Loucy (cell line): ENCODE measurements around the gene TCEAL8.

Experiments used
- H2AFZ ChIP-seq: fragments of 200-600 bp; sonication (generic); 2 replicates; pipeline ENCODE4 v1.6.0; 2016; ENCODE audit warnings: antibody characterized with exemption, mild to moderate bottlenecking, low read length, moderate library complexity
- H3F3A ChIP-seq: fragments of 200-600 bp; 2 replicates; pipeline ENCODE4 v1.6.0; 2016; ENCODE audit warnings: antibody characterized with exemption, low read depth, mild to moderate bottlenecking
- H3K27me3 ChIP-seq: fragments of 200-600 bp; sonication (generic); 2 replicates; pipeline ENCODE4 v1.6.1; 2014; ENCODE audit warnings: low read length, mild to moderate bottlenecking; ENCODE audit not compliant: insufficient read depth, poor library complexity, severe bottlenecking
- H3K36me3 ChIP-seq: fragments of 200-600 bp; sonication (generic); 2 replicates; pipeline ENCODE4 v1.6.1; 2016; ENCODE audit warnings: low read length; ENCODE audit not compliant: insufficient read depth
- H3K4me1 ChIP-seq: fragments of 200-600 bp; sonication (generic); 2 replicates; pipeline ENCODE4 v1.5.1; 2014; ENCODE audit warnings: low read length, mild to moderate bottlenecking; ENCODE audit not compliant: insufficient read depth, poor library complexity, severe bottlenecking
- H3K4me2 ChIP-seq: fragments of 200-600 bp; sonication (generic); 2 replicates; pipeline ENCODE4 v1.6.0; 2014; ENCODE audit warnings: antibody characterized with exemption, low read length, low read depth, mild to moderate bottlenecking; ENCODE audit not compliant: poor library complexity, severe bottlenecking
- H3K4me3 ChIP-seq: fragments of 200-600 bp; sonication (generic); 2 replicates; pipeline ENCODE4 v1.5.1; 2014; ENCODE audit warnings: low read length, mild to moderate bottlenecking, mixed read lengths; ENCODE audit not compliant: poor library complexity, severe bottlenecking
- H3K79me2 ChIP-seq: fragments of 200-600 bp; sonication (generic); 2 replicates; pipeline ENCODE4 v1.6.1; 2014; ENCODE audit warnings: low read length; ENCODE audit not compliant: insufficient read depth
- H3K9ac ChIP-seq: fragments of 200-600 bp; sonication (generic); 2 replicates; pipeline ENCODE4 v1.6.0; 2014; ENCODE audit warnings: mild to moderate bottlenecking, low read depth, low read length, moderate library complexity; ENCODE audit not compliant: poor library complexity, severe bottlenecking
- H3K9me2 ChIP-seq: fragments of 200-600 bp; sonication (generic); replicated peaks from 2 replicates; pipeline ENCODE4 v1.6.1; 2016; ENCODE audit warnings: low read depth, low read length, mixed read lengths
- H3K9me3 ChIP-seq: fragments of 200-600 bp; sonication (generic); 2 replicates; pipeline ENCODE4 v1.6.1; 2014; ENCODE audit warnings: mild to moderate bottlenecking, antibody characterized with exemption, low read length, low read depth; ENCODE audit not compliant: insufficient read depth
- H4K20me1 ChIP-seq: fragments of 200-600 bp; sonication (generic); 2 replicates; pipeline ENCODE4 v1.6.0; 2014; ENCODE audit warnings: antibody characterized with exemption, low read length, mild to moderate bottlenecking; ENCODE audit not compliant: insufficient read depth, poor library complexity, severe bottlenecking
- EZH2phosphoT487 ChIP-seq: fragments of 200-600 bp; IDR thresholded peaks from 2 replicates; pipeline ENCODE4 v1.6.1; 2018; ENCODE audit warnings: antibody characterized with exemption, mild to moderate bottlenecking, moderate library complexity, borderline replicate concordance
- TF ChIP-seq, protein P1 (sequence below): fragments of 200-600 bp; sonication (generic); conservative IDR thresholded peaks from 2 replicates; pipeline ENCODE4 v1.5.1; 2014; ENCODE audit warnings: mild to moderate bottlenecking, antibody characterized with exemption, low read length

TCEAL8 gene

GRCh38 chrX:103215425-103215991 is 39.4 kb downstream of the TCEAL8 start:
- H3K4me1 ChIP-seq = peaks cover 4% of the 10 kb centered on the region
- no peaks in the 10 kb centered on the region for H3F3A ChIP-seq
- peak overlapping the region; percentile 98 for H3K9ac ChIP-seq
- TF ChIP-seq EZH2phosphoT487 = no peak
- TF ChIP-seq, protein P1, sequence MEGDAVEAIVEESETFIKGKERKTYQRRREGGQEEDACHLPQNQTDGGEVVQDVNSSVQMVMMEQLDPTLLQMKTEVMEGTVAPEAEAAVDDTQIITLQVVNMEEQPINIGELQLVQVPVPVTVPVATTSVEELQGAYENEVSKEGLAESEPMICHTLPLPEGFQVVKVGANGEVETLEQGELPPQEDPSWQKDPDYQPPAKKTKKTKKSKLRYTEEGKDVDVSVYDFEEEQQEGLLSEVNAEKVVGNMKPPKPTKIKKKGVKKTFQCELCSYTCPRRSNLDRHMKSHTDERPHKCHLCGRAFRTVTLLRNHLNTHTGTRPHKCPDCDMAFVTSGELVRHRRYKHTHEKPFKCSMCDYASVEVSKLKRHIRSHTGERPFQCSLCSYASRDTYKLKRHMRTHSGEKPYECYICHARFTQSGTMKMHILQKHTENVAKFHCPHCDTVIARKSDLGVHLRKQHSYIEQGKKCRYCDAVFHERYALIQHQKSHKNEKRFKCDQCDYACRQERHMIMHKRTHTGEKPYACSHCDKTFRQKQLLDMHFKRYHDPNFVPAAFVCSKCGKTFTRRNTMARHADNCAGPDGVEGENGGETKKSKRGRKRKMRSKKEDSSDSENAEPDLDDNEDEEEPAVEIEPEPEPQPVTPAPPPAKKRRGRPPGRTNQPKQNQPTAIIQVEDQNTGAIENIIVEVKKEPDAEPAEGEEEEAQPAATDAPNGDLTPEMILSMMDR = no peak
- peak overlapping the region; percentile 60 for H2AFZ ChIP-seq
- H3K79me2 ChIP-seq = peaks cover 23% of the 10 kb centered on the region
- H3K9me2 ChIP-seq = no peaks in the 10 kb centered on the region
- peak overlapping the region; percentile 93 for H3K4me3 ChIP-seq
- peaks cover 4% of the 10 kb centered on the region for H3K27me3 ChIP-seq
- H3K9me3 ChIP-seq = no peaks in the 10 kb centered on the region
- H3K4me2 ChIP-seq = peak overlapping the region; percentile 84
- no peaks in the 10 kb centered on the region for H4K20me1 ChIP-seq
- H3K36me3 ChIP-seq = no peaks in the 10 kb centered on the region; the same call in 1 of the 2 replicates

- Histone ChIP-seq H3K36me3 (no peaks in the 10 kb centered on the region; the same call in 1 of the 2 replicates), H3K4me2 (peak within 1 kb of the TSS; percentile 84), H3K9me2 (no peaks in the 10 kb centered on the region), H3F3A (no peaks in the 10 kb centered on the region), H3K4me3 (peak within 1 kb of the TSS; percentile 93), H3K27me3 (peaks cover 4% of the 10 kb centered on the region), H3K4me1 (peaks cover 4% of the 10 kb centered on the region), H3K9ac (peak within 1 kb of the TSS; percentile 98), H3K9me3 (no peaks in the 10 kb centered on the region), H3K79me2 (peaks cover 23% of the 10 kb centered on the region), H4K20me1 (no peaks in the 10 kb centered on the region), H2AFZ (peak within 1 kb of the TSS; percentile 60)
- no peak for TF ChIP-seq EZH2phosphoT487
- TF ChIP-seq, protein P1 = no peak
Measured at GRCh38 chrX:103214870-103215424, 40.0 kb downstream of the TCEAL8 start, which contains the start of gene BEX4. TSS of gene BEX4 (plus strand) at chrX:103215108. CDS start at chrX:103216154, 1,046 bp downstream.

- Histone ChIP-seq H3K36me3 (no peaks in the 10 kb centered on the region; the same call in 1 of the 2 replicates), H3K9me3 (no peaks in the 10 kb centered on the region), H3F3A (no peaks in the 10 kb centered on the region), H4K20me1 (no peaks in the 10 kb centered on the region), H3K9me2 (no peaks in the 10 kb centered on the region), H2AFZ (no peak overlapping the region), H3K27me3 (peaks cover 4% of the 10 kb centered on the region), H3K4me2 (no peak overlapping the region), H3K9ac (no peak overlapping the region), H3K4me3 (no peak overlapping the region), H3K79me2 (peaks cover 23% of the 10 kb centered on the region), H3K4me1 (peaks cover 4% of the 10 kb centered on the region)
- TF ChIP-seq, protein P1 = no peak
- TF ChIP-seq EZH2phosphoT487 = no peak
Measured at GRCh38 chrX:103212749-103213457, 42.1 kb downstream of the TCEAL8 start.
